GM19351 (cell line): Measurements from ENCODE around the gene CHCHD10.
A peak's percentile ranks its signal among the peaks of the same experiment; 100 is the strongest.

ENCODE experiments used
- ATAC-seq: cut with Tn5 transposase; IDR thresholded peaks from one replicate; pipeline ENCODE4 v1.9.1; 2021; ENCODE audit warnings: mild to moderate bottlenecking, moderate library complexity; ENCODE audit not compliant: unreplicated experiment

Gene CHCHD10

DNA sequence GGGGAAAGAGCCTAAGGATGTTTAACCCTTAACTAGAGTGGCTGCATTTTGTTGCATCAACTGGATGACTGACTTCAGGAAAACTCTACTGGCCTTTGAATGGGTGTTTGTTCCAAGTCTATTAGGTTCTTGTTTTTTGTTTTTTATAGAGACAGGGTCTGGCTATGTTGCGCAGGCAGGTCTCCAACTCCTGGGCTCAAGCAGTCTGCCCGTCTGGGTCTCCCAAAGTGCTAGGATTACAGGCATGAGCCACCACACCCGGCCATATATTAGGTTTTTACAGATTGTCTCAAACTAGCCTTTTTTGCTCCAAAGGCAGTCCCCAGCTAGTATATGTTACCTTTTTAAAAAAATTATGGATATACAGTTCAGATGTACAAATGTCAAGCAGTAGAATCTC, 20.1 kb upstream of the CHCHD10 start:
- no peak for ATAC-seq

GRCh38 chr22:23787600-23787896, 19.8 kb upstream of the CHCHD10 start:
- ATAC-seq = peak; percentile 20

- peak; percentile 66 for ATAC-seq
These were observed 19.2 kb upstream of the CHCHD10 start, which contains the start of gene SMARCB1 for GRCh38 chr22:23786752-23787599. Gene SMARCB1 (plus strand): TSS chr22:23786966. CDS start chr22:23787170, 204 bp downstream.

- ATAC-seq = no peak
These were observed 18.5 kb upstream of the CHCHD10 start for GRCh38 chr22:23786261-23786710.

DNA sequence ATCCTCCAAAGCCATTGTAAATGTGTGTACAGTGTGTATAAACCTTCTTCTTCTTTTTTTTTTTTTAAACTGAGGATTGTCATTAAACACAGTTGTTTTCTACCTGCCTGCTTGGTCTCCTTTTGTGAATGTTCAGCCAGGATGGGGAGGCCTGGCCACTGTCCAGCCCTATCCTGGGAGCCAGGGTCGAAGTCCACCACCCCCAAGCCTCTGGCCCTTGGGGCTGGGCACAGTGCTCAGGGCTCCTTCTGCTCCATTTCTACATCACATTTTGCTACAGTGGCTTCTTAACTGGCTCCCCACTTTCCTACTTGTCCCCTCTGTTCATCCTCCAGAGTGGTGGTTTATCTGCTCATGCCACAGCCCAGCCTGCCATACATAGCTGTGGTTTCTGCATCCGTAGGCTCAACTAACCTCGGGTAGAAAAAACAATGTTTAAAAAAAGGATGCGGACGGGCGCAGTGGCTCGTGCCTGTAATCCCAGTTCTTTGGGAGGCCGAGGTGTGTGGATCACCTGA, 16.5 kb upstream of the CHCHD10 start:
- no peak for ATAC-seq

- ATAC-seq = no peak
These were observed 15.7 kb upstream of the CHCHD10 start for GRCh38 chr22:23783265-23784150.

DNA sequence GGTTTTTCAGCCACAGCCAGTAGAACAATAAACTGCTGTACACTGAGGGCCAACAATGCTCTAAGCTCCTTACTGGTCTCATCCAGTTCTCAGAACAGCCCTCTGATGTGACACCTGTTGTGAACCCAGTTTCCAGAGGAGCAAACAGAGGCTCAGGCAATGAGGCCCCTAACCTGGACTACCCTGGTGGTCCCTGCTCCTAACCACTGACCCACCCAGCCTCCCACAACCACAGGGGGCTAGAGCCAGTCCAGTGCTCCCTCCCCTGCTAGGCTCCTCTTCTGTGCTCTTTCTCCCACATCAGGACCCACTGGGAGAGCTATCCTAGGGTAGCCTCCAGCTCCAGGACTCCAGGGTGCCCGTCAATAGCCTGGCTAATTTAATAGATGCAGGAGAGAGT, 14.9 kb upstream of the CHCHD10 start:
- no peak for ATAC-seq

GRCh38 chr22:23782252-23782651, 14.5 kb upstream of the CHCHD10 start:
- no peak for ATAC-seq

DNA sequence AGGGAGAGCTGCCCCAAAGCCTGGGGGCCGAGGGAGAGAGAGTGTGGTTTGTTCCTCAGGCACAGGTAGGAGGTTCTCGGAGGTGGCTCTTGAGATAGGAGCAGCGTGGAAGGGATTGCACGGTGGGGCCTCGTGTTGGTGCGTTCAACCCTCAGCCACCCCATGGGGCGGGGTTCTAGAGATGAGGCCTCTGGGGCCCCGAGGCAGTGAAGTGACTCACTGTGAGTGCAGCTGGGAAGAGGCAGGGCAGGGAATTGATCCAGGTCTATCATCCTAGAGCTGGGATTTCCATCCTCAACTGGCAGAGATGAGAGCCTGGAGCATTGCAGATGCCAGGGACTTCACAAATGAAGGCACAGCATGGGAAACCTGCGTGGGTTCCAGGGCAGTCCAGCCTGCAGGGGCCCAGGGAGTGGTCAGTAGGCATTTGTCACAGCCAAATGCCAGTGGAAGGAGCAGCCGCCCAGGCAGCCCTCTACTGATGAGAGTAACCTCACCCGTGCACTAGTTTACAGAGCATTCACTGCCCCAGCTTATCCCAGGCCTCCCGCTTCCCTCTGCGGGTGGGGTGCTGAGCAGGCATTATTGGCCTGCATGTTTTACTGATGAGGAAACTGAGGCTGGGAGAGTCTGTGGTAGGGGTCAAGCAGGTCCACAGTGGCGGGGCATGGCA, 13.9 kb upstream of the CHCHD10 start:
- ATAC-seq = no peak

DNA sequence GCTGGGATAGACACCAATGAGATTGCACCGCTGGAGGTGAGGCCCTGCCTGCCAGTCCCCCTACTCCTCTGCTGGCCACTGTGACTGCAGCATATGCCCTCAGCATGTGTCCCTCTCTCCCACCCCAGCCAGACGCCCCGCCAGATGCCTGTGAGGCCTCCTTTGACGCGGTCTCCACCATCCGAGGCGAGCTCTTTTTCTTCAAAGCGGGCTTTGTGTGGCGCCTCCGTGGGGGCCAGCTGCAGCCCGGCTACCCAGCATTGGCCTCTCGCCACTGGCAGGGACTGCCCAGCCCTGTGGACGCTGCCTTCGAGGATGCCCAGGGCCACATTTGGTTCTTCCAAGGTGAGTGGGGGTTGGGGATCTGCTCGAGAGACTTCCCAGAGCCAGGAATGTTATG, 13.3 kb upstream of the CHCHD10 start:
- ATAC-seq = no peak

- ATAC-seq = no peak
These were observed 12.5 kb upstream of the CHCHD10 start for GRCh38 chr22:23780146-23780748.

- no peak for ATAC-seq
These were observed 12.0 kb upstream of the CHCHD10 start for GRCh38 chr22:23779731-23780130.

DNA sequence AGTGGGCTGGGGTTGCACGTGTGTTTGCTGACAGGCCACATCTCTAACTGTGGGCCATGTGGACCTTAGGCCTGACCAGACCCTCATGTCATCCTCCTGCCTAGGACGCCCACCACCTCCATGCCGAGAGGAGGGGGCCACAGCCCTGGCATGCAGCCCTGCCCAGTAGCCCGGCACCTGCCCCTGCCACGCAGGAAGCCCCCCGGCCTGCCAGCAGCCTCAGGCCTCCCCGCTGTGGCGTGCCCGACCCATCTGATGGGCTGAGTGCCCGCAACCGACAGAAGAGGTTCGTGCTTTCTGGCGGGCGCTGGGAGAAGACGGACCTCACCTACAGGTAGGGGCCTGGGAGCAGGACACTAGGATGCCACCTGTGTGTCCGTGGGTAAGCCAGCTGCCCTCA, 11.3 kb upstream of the CHCHD10 start:
- ATAC-seq = no peak

DNA sequence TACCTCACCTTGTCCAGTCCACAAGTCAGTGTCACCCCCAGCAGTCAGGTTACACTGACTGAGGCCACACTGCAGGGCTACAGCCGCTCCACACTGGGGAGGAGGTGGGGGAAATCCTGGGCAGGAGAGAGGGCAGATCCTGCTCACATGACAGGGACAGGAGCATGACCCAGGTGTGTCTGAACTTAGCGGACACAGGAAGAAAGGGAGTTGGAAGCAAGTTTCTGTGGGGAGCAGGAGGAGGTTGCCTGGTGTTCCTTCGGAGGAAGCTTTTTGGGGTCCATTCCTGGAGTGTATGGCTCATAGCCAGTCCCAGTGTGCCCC, 10.8 kb upstream of the CHCHD10 start:
- ATAC-seq = no peak

- no peak for ATAC-seq
These were observed 10.2 kb upstream of the CHCHD10 start for GRCh38 chr22:23777776-23778576.

- no peak for ATAC-seq
These were observed 8.1 kb upstream of the CHCHD10 start for GRCh38 chr22:23775779-23776375.

DNA sequence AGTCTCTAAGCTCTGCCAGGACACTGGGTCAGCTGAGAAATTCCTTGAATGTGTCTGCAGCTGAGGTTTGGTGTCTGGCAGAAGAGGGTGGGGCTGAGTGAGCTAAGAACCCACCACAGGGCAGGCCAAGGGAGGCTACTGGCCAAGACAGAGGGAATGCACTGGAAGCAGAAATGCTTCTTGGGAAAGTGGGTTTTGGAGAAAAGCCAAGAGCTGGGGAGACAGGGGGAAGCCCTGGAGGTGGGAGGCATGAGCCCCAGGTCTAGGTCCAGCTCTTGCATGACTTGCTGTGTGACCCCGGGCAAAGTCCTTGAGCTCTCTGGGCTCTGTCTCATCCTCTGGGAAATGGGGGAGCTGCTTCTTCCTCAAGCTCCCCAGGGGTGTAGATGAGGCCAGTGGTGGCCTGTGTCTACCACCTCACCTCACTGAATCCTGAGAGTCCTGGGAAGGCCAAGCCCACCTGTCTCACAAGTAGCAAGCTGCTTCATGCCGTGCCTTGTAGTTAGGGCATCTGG, 7.2 kb upstream of the CHCHD10 start:
- ATAC-seq = no peak

GRCh38 chr22:23774114-23774921, 6.5 kb upstream of the CHCHD10 start:
- no peak for ATAC-seq
